Activated T-cell treated with anti-CD3 and anti-CD28 coated beads, Interleukin-2, amount 50 U/mL, for 4 hours (primary cell): Measurements from ENCODE around the gene AK3. TPM values are rescaled to one million over a fixed set of nuclear protein-coding genes. Genes with fewer than 3 reads are reported as not detected.

Experiments
- ATAC-seq, 2 donors: fragments of 200-7000 bp; cut with Tn5 transposase; one replicate each; pipeline ENCODE4 v1.10.0; 2021
- DNase-seq: peaks from one replicate; pipeline ENCODE4 v3.0.0-alpha.2; 2020
- H3K27me3 Mint-ChIP-seq: one replicate; pipeline ENCODE4 v1.8.0; 2021; ENCODE audit warnings: low read depth, mixed read lengths
- H3K36me3 Mint-ChIP-seq: one replicate; pipeline ENCODE4 v1.8.0; 2022; ENCODE audit warnings: mixed read lengths; ENCODE audit not compliant: insufficient read depth
- H3K4me1 Mint-ChIP-seq: one replicate; pipeline ENCODE4 v1.8.0; 2021; ENCODE audit warnings: low read depth, mixed read lengths
- H3K4me3 Mint-ChIP-seq: one replicate; pipeline ENCODE4 v1.8.0; 2021; ENCODE audit warnings: mild to moderate bottlenecking, moderate library complexity, mixed read lengths
- H3K9me3 Mint-ChIP-seq: one replicate; pipeline ENCODE4 v1.8.0; 2021; ENCODE audit warnings: mixed read lengths
- total RNA-seq, 3 donors: library from RNA; stranded (reverse); gene quantifications; one replicate each; pipeline ENCODE4 v1.2.1, GENCODE V29; 2021

Gene AK3
- total RNA-seq, 3 donors from 2014 or later, result 14.7 to 21.3 (median 17.3) TPM

DNA sequence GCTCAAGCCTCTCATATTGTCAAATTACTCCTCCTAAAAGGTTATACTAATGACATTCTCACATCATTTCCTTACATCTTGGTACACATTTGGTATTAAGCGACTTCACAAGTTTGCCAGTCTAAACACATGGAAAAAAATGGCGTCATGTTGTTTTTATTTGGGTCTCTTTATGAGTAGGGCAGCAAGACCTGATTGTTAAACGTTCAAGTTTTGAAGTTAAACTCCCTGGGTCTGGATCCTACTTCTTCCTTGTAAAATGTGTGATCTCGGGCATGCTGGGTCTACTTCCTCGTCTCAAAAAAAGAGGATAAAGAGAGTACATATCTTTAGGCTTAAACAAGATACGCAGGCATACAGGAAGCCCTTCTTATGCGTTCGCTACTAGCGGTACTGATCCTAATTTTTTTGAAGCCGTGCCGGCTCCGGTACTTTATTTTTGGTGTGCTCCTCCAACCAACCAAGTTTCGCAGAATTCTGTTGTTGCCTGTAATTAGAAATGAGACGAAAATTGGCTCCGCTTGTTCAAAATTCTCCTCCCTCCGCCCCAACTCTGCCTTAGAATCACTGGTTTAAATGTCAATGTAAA lies 62.2 kb downstream of the AK3 start:
- no peaks in the 10 kb centered on the region for H3K9me3 Mint-ChIP-seq
- no peak overlapping the region for H3K4me3 Mint-ChIP-seq
- H3K27me3 Mint-ChIP-seq, result no peaks in the 10 kb centered on the region
- peaks cover 5% of the 10 kb centered on the region for H3K36me3 Mint-ChIP-seq
- peak; percentile 11 to 37 for ATAC-seq
- no peak for DNase-seq
- peaks cover 9% of the 10 kb centered on the region for H3K4me1 Mint-ChIP-seq

DNA sequence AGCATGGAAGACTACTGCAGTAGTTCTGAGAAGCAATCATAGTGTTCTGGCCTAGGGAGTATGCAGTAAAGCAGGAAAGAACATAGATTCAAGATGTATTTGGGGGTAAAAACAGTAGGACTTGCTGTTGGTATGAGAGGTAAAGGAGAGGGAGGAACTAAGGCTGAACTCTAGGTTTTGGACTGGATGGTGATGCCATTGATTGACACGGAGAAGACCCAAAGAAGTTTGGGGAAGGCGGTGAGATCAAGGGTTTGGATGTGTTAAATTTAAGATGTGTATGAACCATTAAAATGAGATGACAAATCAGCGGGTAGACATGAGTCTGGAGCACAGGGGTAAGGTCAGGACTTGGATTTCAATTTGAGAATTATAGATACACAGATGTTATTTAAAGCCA lies 63.6 kb downstream of the AK3 start:
- no peak for DNase-seq
- Mint-ChIP-seq H3K4me1 (peaks cover 2% of the 10 kb centered on the region), H3K27me3 (no peaks in the 10 kb centered on the region), H3K36me3 (no peaks in the 10 kb centered on the region), H3K4me3 (no peak overlapping the region), H3K9me3 (no peaks in the 10 kb centered on the region)
- ATAC-seq, result no peak

DNA sequence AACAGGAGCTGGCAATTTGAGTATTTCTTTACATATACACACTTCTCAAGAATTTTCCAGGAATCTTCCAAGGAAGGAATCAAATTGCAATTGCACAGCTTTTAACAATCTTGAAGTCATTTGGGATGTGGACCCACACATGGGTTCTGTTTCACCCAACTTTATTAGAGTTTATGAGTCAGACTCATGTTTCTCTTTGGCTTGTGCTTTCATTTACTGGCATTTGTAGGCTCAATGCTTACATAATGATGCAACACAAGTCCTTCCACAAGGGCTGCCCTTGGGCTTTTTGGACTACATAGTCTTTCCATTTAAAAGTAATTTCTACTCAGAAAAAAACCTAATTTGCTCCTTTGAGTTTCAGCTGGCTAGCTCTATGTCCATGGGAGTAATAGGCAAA lies 66.2 kb downstream of the AK3 start:
- DNase-seq, result no peak

DNA sequence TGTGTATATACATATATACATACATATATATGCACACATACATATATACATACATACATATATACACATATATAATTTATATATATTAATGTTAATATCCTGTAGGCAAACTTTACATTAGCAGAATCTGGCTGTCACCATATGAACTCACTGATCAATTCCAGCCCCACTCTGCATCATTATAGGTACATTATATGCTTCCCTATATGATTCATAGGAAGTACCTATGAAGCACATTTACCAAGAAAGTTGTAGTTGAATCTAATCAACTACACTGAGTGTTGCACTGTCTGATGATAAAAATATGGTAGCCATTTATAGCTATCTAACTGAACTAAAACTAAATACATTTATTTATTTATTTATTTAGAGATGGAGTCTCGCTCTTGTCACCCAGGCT lies 69.3 kb downstream of the AK3 start:
- Mint-ChIP-seq H3K36me3 (no peaks in the 10 kb centered on the region), H3K9me3 (no peaks in the 10 kb centered on the region), H3K4me3 (no peak overlapping the region), H3K4me1 (peaks cover 22% of the 10 kb centered on the region), H3K27me3 (no peaks in the 10 kb centered on the region)
- no peak for ATAC-seq
- DNase-seq, result no peak

More for the DNA sequence above, 66.2 kb downstream of the AK3 start:
- peaks cover 4% of the 10 kb centered on the region for H3K4me1 Mint-ChIP-seq
- no peaks in the 10 kb centered on the region for H3K9me3 Mint-ChIP-seq
- no peak overlapping the region for H3K4me3 Mint-ChIP-seq
- ATAC-seq, result no peak
- no peaks in the 10 kb centered on the region for H3K27me3 Mint-ChIP-seq
- H3K36me3 Mint-ChIP-seq, result no peaks in the 10 kb centered on the region

DNA sequence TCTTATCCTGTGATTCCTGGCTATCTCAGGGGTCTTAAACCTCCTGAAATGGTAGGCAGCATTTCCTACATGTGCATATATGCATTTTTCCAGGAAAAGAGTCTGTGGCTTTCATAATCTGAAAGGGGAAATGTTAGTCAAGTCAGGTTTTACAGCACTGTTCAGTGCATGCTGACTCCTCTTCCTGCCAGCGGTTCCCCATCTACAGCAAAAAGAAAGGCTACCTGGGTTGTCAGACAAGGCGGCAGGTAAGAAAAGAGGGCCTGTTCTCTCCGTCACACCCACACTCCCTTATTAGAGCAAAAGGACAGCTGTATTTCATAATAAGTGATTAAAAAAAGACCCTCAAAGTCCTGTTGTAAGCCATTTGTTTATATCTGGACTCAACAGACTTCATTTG lies 70.4 kb downstream of the AK3 start:
- H3K27me3 Mint-ChIP-seq, result no peaks in the 10 kb centered on the region
- DNase-seq, result no peak
- no peaks in the 10 kb centered on the region for H3K9me3 Mint-ChIP-seq
- H3K4me3 Mint-ChIP-seq, result no peak overlapping the region
- no peaks in the 10 kb centered on the region for H3K36me3 Mint-ChIP-seq
- ATAC-seq, result peak in 1 of 2 donors; percentile 33
- peaks cover 34% of the 10 kb centered on the region for H3K4me1 Mint-ChIP-seq

DNA sequence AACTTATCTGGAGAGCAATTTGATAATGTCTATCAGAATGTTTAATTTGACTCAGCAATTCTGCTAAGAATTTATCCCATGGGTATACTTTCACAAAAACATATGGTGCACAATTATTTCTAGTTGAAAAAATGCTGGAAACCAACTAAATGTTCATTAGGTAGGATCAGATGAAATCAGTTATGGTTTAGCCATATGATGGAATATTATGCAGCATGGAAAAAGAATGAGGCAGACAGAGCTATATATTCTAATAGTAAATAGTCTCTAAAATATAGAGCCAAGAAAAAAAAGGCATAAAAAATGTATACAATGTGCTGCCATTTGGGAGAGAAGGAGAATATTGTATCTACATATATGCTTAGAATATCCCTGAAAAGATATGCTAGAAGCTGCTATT lies 71.1 kb downstream of the AK3 start:
- Mint-ChIP-seq H3K27me3 (no peaks in the 10 kb centered on the region), H3K36me3 (no peaks in the 10 kb centered on the region), H3K4me1 (peaks cover 41% of the 10 kb centered on the region), H3K4me3 (no peak overlapping the region), H3K9me3 (no peaks in the 10 kb centered on the region)
- ATAC-seq (no peak), DNase-seq (no peak)

DNA sequence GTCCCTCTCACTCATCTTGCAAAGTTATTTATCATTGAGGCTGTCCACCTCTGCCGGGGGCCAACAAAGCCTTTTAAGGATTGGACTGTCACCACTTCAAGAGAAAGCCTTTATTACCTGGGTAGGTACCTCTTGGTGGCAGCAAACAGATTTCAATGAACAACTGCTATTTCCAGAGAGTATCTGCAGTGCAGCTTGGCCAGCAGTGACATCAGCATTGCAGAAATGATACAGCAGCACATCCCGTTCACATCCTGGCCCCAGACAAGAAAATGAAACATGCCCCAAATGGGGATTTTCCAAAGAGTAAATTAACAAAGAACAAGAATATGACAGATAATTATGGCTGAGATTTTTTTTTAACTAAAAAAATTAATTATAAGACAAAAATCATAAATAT lies 72.4 kb downstream of the AK3 start:
- Mint-ChIP-seq H3K36me3 (no peaks in the 10 kb centered on the region), H3K9me3 (no peaks in the 10 kb centered on the region), H3K4me3 (no peak overlapping the region), H3K4me1 (peaks cover 53% of the 10 kb centered on the region), H3K27me3 (no peaks in the 10 kb centered on the region)
- DNase-seq (no peak), ATAC-seq (no peak)

DNA sequence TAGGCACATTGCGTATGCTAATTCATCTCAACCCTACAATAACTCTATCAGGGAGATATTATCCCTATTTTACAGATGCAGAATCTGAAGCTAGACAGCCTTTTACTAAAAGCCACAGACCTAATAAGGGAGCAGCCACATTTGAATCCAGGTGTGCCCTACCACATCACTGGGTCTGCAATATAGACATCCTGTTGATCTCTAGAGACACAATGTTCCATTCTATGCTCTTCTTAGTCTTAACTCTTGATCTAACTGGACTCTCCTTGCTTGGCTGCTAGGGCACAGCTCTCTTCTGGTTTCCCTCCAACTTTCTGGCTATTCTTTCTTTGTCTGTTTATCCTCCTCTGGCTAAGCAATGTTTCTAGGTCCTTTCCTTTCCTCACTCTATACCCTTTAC lies 73.3 kb downstream of the AK3 start:
- H3K9me3 Mint-ChIP-seq, result no peaks in the 10 kb centered on the region
- no peaks in the 10 kb centered on the region for H3K36me3 Mint-ChIP-seq
- H3K4me1 Mint-ChIP-seq, result peaks cover 62% of the 10 kb centered on the region
- peak overlapping the region; percentile 1 for H3K4me3 Mint-ChIP-seq
- DNase-seq, result no peak
- H3K27me3 Mint-ChIP-seq, result no peaks in the 10 kb centered on the region
- ATAC-seq, result no peak

DNA sequence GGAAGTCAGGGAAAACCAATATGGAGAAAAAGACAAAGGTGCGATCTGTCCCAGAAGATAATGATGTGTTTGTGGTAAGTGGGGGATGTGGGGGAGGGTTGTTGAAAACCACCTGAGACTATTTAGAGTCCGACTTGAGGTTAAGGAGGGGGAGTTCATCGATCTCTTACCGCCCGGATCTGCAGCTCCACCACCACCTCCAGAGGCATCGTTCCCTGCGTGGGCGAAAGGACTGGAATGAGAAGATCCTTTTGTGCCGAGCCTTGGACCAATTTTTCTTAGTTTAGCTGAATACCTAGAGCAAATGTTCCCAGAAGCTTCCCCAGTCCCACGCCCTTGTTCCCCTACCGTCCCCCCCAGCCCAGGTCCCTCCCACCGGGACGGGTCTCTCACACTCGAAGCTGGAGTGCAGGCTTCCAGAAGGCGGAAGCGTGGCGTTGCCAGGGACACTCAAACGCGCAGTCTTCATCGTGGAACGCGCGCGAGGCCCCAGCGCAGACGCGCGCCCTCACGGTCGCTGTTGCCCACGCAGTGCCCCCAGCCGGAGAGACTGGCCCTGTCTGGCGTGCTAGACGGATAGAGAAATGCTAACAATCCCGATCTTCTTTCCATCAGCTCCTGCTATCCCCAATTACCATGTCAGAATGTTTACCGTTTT lies 74.8 kb downstream of the AK3 start, which contains the start of gene SPATA6L:
SPATA6L (minus strand) TSS at position 439 of the 658 bp plus-strand sequence; CDS start at position 209, 230 bp downstream.
- DNase-seq (peak; percentile 11), ATAC-seq (peak; percentile 35 to 50)
- H3K4me1 Mint-ChIP-seq, result peaks cover 71% of the 10 kb centered on the region
- no peaks in the 10 kb centered on the region for H3K9me3 Mint-ChIP-seq
- H3K4me3 Mint-ChIP-seq, result peak within 1 kb of the TSS; percentile 76
- no peaks in the 10 kb centered on the region for H3K36me3 Mint-ChIP-seq
- H3K27me3 Mint-ChIP-seq, result no peaks in the 10 kb centered on the region

DNA sequence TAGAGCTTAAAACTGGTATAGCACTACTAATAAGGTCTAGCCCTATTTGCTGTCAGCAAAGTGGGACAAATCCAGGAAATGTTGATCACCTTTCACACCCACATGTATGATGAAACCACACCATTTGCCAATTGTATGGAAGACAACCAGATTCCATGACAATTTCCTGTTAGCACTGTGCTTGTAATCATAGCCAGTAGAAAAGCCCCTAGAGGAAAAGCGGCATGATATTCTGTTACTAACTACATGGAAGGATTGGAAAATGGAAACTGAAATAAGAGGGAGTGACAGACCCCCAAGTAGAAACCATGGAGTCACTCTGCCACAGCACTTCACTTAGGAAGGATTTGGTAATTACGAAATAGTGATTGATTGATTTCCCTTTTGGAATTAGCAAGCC lies 75.6 kb downstream of the AK3 start:
- H3K36me3 Mint-ChIP-seq, result no peaks in the 10 kb centered on the region
- H3K9me3 Mint-ChIP-seq, result no peaks in the 10 kb centered on the region
- H3K4me1 Mint-ChIP-seq, result peaks cover 67% of the 10 kb centered on the region
- ATAC-seq, result no peak
- DNase-seq, result no peak
- no peaks in the 10 kb centered on the region for H3K27me3 Mint-ChIP-seq
- peak overlapping the region; percentile 76 for H3K4me3 Mint-ChIP-seq

DNA sequence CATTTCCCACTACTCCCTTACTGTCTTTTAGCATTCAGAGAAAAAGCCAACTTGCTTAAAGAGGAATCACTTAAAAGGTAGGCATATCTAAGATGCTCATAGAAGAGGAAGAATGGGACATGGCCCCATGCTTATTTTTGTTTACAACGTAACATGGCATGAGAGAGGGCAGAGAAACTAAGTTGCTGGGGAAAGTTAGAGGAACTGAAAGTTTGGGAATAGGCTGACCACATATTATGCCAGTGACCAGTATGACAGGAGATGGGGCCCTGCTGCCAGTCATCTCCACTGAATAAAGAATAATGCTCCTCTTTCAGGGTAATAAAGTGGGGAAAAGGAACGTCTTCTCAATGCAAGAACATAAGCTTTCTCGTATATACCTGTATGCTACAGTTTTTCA lies 77.0 kb downstream of the AK3 start:
- ATAC-seq, result no peak
- Mint-ChIP-seq H3K27me3 (no peaks in the 10 kb centered on the region), H3K4me3 (peak overlapping the region; percentile 4), H3K36me3 (no peaks in the 10 kb centered on the region), H3K4me1 (peaks cover 67% of the 10 kb centered on the region), H3K9me3 (no peaks in the 10 kb centered on the region)
- no peak for DNase-seq

DNA sequence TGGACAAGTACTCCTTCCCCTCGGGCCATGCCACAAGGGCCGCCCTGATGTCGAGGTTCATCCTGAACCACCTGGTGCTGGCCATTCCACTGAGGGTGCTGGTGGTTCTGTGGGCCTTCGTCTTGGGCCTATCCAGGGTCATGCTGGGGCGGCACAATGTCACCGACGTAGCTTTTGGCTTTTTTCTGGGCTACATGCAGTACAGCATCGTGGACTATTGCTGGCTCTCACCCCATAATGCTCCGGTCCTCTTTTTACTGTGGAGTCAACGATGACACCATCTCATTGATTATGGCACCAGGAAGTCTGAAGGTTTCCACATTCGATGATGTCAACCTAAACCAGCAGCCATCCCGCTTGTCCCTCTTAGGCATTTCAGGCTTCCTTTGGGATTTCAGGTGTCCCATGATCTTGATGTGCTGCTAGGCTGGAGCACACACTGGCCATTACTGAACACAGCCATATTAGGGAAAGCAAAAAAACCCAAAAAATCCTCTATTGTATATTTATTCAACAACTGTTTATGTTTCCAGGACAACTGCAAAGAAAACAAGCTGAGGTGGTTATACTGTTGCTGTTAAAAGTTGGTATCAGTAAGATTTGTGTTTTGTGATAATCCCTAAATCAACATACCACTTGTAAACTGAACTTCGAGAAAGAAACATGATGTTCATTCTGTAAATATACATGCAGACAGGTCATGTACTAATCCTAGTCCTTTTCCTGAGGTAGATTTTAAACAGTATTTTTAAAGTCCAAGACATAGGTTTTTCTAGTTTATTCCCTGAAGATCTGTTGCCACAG lies 77.8 kb downstream of the AK3 start:
- DNase-seq (no peak), ATAC-seq (no peak)
- Mint-ChIP-seq H3K9me3 (no peaks in the 10 kb centered on the region), H3K27me3 (no peaks in the 10 kb centered on the region), H3K4me1 (peaks cover 61% of the 10 kb centered on the region), H3K4me3 (peak overlapping the region; percentile 96), H3K36me3 (peaks cover under 1% of the 10 kb centered on the region)

DNA sequence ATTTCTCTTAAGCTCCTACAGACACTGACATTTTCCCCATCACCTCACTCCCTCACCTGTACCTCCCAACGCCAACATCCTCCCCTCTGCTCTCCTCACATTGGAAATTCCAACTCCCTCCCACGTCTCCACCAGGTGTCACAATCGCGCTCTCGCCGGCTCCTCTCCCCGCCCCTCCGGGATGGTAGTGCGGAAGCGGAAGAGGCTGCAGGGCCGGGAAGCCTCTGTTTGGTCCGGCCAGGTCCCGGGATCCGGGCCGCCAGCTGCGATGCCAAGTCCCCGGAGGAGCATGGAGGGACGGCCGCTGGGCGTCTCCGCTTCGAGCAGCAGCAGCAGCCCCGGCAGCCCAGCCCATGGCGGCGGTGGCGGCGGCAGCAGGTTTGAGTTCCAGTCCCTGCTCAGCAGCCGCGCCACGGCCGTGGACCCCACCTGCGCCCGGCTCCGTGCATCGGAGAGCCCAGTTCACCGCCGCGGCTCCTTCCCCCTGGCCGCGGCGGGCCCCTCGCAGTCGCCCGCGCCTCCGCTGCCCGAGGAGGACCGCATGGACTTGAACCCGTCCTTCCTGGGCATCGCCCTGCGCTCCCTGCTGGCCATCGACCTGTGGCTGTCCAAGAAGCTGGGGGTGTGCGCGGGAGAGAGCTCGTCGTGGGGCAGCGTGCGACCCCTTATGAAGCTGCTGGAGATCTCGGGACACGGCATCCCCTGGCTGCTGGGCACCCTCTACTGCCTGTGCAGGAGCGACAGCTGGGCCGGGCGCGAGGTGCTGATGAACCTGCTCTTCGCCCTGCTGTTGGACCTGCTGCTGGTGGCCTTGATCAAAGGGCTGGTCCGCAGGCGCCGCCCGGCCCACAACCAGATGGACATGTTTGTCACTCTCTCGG lies 78.7 kb downstream of the AK3 start, which contains the start of gene PLPP6:
PLPP6 (plus strand) TSS at position 187 of the 881 bp plus-strand sequence; CDS start at position 269, 82 bp downstream.
- H3K27me3 Mint-ChIP-seq, result no peaks in the 10 kb centered on the region
- ATAC-seq (peak; percentile 81 to 85), DNase-seq (peak; percentile 56)
- peak within 1 kb of the TSS; percentile 96 for H3K4me3 Mint-ChIP-seq
- H3K9me3 Mint-ChIP-seq, result no peaks in the 10 kb centered on the region
- H3K36me3 Mint-ChIP-seq, result peaks cover 2% of the 10 kb centered on the region
- H3K4me1 Mint-ChIP-seq, result peaks cover 55% of the 10 kb centered on the region

DNA sequence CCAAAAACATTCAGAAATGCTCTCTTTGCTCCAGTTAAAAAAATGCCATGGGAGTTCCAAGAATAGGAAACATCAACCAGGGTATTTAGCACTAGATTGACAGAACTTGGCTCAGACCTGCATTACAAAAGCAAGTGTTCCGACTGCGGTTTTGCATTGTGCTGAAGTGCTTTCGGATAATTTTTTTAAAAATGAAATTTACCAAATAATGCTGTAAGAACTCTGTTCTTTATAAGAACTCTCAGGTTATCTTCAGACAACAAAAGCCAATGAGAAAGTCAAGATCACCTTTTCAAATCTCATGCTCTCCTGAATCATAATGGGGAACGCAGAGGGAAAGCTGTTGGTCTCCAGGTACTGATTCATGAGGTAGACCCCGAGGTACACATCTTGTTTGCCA lies 79.4 kb downstream of the AK3 start:
- DNase-seq (no peak), ATAC-seq (no peak)
- Mint-ChIP-seq H3K4me1 (peaks cover 47% of the 10 kb centered on the region), H3K9me3 (no peaks in the 10 kb centered on the region), H3K4me3 (peak overlapping the region; percentile 96), H3K36me3 (peaks cover 2% of the 10 kb centered on the region), H3K27me3 (no peaks in the 10 kb centered on the region)
